ENCODE data around the gene UBL5.

DNA sequence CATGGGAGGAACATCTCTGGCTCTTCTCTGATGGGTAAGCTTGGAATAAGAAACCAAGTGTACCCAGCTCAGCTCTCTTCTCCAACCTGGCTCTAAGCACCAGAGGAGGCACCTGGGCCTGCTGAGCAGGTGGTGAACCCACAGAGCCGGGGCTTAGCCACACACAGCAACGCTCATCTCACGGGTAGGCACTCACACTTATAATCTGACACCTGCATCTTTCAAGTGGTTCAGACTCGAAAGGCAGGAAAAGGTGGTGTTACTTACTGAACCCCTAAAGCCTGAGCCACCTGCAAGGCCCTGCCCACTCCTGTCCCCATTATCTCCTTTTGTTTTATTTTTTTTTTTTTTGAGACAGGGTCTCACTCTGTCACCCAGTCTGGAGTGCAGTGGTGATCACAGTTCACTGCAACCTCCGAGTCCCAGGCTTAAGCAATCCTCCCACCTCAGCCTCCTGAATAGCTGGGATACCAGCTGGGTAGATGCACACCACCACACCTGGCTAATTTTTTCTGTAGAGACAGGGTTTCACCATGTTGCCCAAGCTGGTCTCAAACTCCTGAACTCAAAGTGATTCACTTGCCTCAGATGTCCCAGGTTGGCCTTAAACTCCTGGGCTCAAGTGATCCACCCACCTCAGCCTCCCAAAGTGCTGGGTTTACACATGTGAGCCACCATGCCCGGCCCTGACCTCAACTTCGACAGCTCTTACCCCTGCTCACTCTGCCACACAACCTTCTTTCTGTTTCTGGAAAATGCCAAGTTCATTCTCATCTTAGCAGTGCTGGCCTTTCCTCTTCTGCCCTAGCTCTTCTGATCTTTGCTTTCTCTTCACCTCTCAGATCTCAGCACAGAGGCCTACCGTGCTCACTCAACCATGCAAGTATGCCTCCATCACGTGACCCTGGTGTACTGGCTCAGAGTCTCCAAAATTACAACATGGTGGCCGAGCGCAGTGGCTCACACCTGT, 18.6 kb upstream of the UBL5 start:
- TF ChIP-seq, protein P1, sequence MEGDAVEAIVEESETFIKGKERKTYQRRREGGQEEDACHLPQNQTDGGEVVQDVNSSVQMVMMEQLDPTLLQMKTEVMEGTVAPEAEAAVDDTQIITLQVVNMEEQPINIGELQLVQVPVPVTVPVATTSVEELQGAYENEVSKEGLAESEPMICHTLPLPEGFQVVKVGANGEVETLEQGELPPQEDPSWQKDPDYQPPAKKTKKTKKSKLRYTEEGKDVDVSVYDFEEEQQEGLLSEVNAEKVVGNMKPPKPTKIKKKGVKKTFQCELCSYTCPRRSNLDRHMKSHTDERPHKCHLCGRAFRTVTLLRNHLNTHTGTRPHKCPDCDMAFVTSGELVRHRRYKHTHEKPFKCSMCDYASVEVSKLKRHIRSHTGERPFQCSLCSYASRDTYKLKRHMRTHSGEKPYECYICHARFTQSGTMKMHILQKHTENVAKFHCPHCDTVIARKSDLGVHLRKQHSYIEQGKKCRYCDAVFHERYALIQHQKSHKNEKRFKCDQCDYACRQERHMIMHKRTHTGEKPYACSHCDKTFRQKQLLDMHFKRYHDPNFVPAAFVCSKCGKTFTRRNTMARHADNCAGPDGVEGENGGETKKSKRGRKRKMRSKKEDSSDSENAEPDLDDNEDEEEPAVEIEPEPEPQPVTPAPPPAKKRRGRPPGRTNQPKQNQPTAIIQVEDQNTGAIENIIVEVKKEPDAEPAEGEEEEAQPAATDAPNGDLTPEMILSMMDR (IDR thresholded peaks at IDR 0.05; ENCODE audit: low read depth, low read length, poor library complexity, severe bottlenecking), result no peak
- no peak for TF ChIP-seq EZH2phosphoT487 (IDR thresholded peaks at IDR 0.05; ENCODE audit: borderline replicate concordance, low read length)

All from DOHH2 (cell line).